ENCODE measurements around the gene EMB.
"Not testable (repeated sequence)": the region's sequence is repeated elsewhere in the genome, so short reads cannot be mapped to it uniquely, and the experiment has no call there.

Gene EMB

GRCh38 chr5:50438060-50438459 lies 3.0 kb downstream of the EMB start:
- H4K5ac ChIP-seq (ENCODE audit: low read length); H3K27me3 ChIP-seq (ENCODE audit: insufficient read depth, low read length, poor library complexity); H2AK5ac ChIP-seq (ENCODE audit: low read length); H3K79me2 ChIP-seq (ENCODE audit: control insufficient read depth, insufficient read depth, low read length); H3K4me3 ChIP-seq (ENCODE audit: low read length); H4K8ac ChIP-seq (ENCODE audit: low read depth, low read length); H2BK120ac ChIP-seq (ENCODE audit: low read depth, low read length); H3K4ac ChIP-seq (ENCODE audit: low read depth, low read length); H3K23ac ChIP-seq (ENCODE audit: low read length); H3K79me1 ChIP-seq (ENCODE audit: low read length); H3K9ac ChIP-seq (ENCODE audit: low read length); H3K4me1 ChIP-seq (ENCODE audit: control insufficient read depth, low read depth, low read length); H3K18ac ChIP-seq (ENCODE audit: low read length); H3K27ac ChIP-seq (ENCODE audit: low read depth, low read length); DNase-seq; H2BK15ac ChIP-seq (replicated peaks; ENCODE audit: low read depth); H2BK5ac ChIP-seq (ENCODE audit: low read length); H3K56ac ChIP-seq (ENCODE audit: low read length); H3K4me2 ChIP-seq (ENCODE audit: low read length); H3K36me3 ChIP-seq (ENCODE audit: control insufficient read depth, insufficient read depth, low read length): not testable (repeated sequence)
- no CpG with 5 or more reads among the region's 3 CpGs for WGBS (ENCODE audit: extremely low coverage, insufficient coverage, low lambda C conversion rate)

GRCh38 chr5:50435168-50435567 lies 5.9 kb downstream of the EMB start:
- Histone ChIP-seq H3K4ac (ENCODE audit: low read depth, low read length) (no peak overlapping the region), H4K8ac (ENCODE audit: low read depth, low read length) (no peak overlapping the region)

DNA sequence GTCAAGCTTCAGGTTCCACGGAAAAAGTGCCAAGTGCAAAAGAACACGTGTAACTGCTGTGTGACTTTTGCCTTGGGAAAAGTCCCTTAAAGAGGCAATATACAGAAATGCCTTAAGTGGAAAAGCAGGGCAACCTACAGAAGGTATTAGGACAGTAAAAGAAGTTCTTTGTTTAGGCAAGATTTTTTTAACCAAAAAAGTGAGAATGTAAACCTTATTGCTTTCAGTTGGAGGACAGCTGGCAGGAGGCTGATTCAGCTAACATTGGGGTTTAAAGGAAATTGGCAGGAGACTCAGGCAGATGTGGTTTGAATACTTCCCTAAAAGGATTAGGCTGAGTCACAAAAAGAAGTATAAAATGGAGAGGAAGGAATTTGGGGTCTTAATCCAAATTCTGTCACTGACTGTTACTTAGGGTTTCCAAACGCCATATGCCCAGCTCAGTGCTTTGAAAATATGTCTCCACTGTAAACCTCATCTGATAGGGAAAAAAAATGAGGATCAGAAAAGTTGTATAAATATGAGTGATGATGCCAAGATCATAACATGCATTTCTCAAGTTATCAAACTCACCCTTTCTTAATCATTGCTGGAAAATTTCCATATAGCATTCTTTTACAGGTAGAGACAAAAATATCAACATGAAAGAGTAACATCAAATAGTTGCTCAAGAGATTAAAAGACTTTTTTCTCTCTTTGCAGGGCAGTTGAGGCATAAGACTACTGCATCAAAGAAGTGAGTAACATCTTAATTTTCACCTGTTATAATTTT lies 9.8 kb downstream of the EMB start:
- DNase-seq; H2BK5ac ChIP-seq (ENCODE audit: low read length); H3K18ac ChIP-seq (ENCODE audit: low read length); H2BK15ac ChIP-seq (replicated peaks; ENCODE audit: low read depth); H3K79me1 ChIP-seq (ENCODE audit: low read length); H2BK120ac ChIP-seq (ENCODE audit: low read depth, low read length); H3K4me3 ChIP-seq (ENCODE audit: low read length); H3K23ac ChIP-seq (ENCODE audit: low read length); H3K27ac ChIP-seq (ENCODE audit: low read depth, low read length); H3K4ac ChIP-seq (ENCODE audit: low read depth, low read length); H3K27me3 ChIP-seq (ENCODE audit: insufficient read depth, low read length, poor library complexity); H3K4me1 ChIP-seq (ENCODE audit: control insufficient read depth, low read depth, low read length); H4K8ac ChIP-seq (ENCODE audit: low read depth, low read length); H3K79me2 ChIP-seq (ENCODE audit: control insufficient read depth, insufficient read depth, low read length); H3K4me2 ChIP-seq (ENCODE audit: low read length); H3K36me3 ChIP-seq (ENCODE audit: control insufficient read depth, insufficient read depth, low read length); H3K56ac ChIP-seq (ENCODE audit: low read length); H3K9ac ChIP-seq (ENCODE audit: low read length); H2AK5ac ChIP-seq (ENCODE audit: low read length); H4K5ac ChIP-seq (ENCODE audit: low read length): not testable (repeated sequence)
- no CpG with 5 or more reads among the region's 3 CpGs for WGBS (ENCODE audit: extremely low coverage, insufficient coverage, low lambda C conversion rate)

More at GRCh38 chr5:50435168-50435567, 5.9 kb downstream of the EMB start:
- Histone ChIP-seq H2BK15ac (replicated peaks; ENCODE audit: low read depth) (no peak overlapping the region), H4K5ac (ENCODE audit: low read length) (no peak overlapping the region), H3K27me3 (ENCODE audit: insufficient read depth, low read length, poor library complexity) (no peaks in the 10 kb centered on the region), H3K79me2 (ENCODE audit: control insufficient read depth, insufficient read depth, low read length) (peaks cover 3% of the 10 kb centered on the region), H2BK5ac (ENCODE audit: low read length) (no peak overlapping the region), H3K36me3 (ENCODE audit: control insufficient read depth, insufficient read depth, low read length) (no peaks in the 10 kb centered on the region), H3K4me1 (ENCODE audit: control insufficient read depth, low read depth, low read length) (no peaks in the 10 kb centered on the region), H3K4me3 (ENCODE audit: low read length) (no peak overlapping the region), H3K23ac (ENCODE audit: low read length) (no peak overlapping the region), H3K56ac (ENCODE audit: low read length) (no peak overlapping the region), H3K9ac (ENCODE audit: low read length) (no peak overlapping the region), H3K18ac (ENCODE audit: low read length) (no peak overlapping the region), H3K27ac (ENCODE audit: low read depth, low read length) (no peak overlapping the region), H3K4me2 (ENCODE audit: low read length) (no peak overlapping the region), H2AK5ac (ENCODE audit: low read length) (no peak overlapping the region), H2BK120ac (ENCODE audit: low read depth, low read length) (no peak overlapping the region), H3K79me1 (ENCODE audit: low read length) (peaks cover 4% of the 10 kb centered on the region)
- DNase-seq = no peak
- WGBS (ENCODE audit: extremely low coverage, insufficient coverage, low lambda C conversion rate) = 100% methylated on average over 1 of the region's 3 CpGs

GRCh38 chr5:50423100-50423799 lies 17.8 kb downstream of the EMB start:
- no CpG with 5 or more reads among the region's 3 CpGs for WGBS (ENCODE audit: extremely low coverage, insufficient coverage, low lambda C conversion rate)
- not testable (repeated sequence) for H3K23ac ChIP-seq (ENCODE audit: low read length); H4K5ac ChIP-seq (ENCODE audit: low read length); H3K4me3 ChIP-seq (ENCODE audit: low read length); H2BK120ac ChIP-seq (ENCODE audit: low read depth, low read length); H3K79me2 ChIP-seq (ENCODE audit: control insufficient read depth, insufficient read depth, low read length); H2BK5ac ChIP-seq (ENCODE audit: low read length); H3K4ac ChIP-seq (ENCODE audit: low read depth, low read length); H3K27ac ChIP-seq (ENCODE audit: low read depth, low read length); H3K36me3 ChIP-seq (ENCODE audit: control insufficient read depth, insufficient read depth, low read length); H3K79me1 ChIP-seq (ENCODE audit: low read length); H3K4me1 ChIP-seq (ENCODE audit: control insufficient read depth, low read depth, low read length); H3K9ac ChIP-seq (ENCODE audit: low read length); DNase-seq; H3K18ac ChIP-seq (ENCODE audit: low read length); H2BK15ac ChIP-seq (replicated peaks; ENCODE audit: low read depth); H3K27me3 ChIP-seq (ENCODE audit: insufficient read depth, low read length, poor library complexity); H3K56ac ChIP-seq (ENCODE audit: low read length); H4K8ac ChIP-seq (ENCODE audit: low read depth, low read length); H2AK5ac ChIP-seq (ENCODE audit: low read length); H3K4me2 ChIP-seq (ENCODE audit: low read length)

DNA sequence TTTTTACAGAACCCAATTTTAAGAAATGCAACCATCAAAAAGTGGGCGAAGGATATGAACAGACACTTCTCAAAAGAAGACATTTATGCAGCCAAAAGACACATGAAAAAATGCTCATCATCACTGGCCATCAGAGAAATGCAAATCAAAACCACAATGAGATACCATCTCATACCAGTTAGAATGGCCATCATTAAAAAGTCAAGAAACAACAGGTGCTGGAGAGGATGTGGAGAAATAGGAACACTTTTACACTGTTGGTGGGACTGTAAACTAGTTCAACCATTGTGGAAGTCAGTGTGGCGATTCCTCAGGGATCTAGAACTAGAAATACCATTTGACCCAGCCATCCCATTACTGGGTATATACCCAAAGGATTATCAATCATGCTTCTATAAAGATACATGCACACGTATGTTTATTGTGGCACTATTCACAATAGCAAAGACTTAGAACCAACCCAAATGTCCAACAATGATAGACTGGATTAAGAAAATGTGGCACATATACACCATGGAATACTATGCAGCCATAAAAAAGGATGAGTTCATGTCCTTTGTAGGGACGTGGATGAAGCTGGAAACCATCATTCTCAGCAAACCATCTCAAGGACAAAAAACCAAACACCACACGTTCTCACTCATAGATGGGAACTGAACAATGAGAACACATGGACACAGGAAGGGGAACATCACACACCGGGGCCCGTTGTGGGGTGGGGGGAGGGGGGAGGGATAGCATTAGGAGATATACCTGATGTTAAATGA lies 19.7 kb downstream of the EMB start:
- H3K4me1 ChIP-seq (ENCODE audit: control insufficient read depth, low read depth, low read length); DNase-seq; H4K8ac ChIP-seq (ENCODE audit: low read depth, low read length); H3K4me3 ChIP-seq (ENCODE audit: low read length); H2BK15ac ChIP-seq (replicated peaks; ENCODE audit: low read depth); H3K4me2 ChIP-seq (ENCODE audit: low read length); H3K36me3 ChIP-seq (ENCODE audit: control insufficient read depth, insufficient read depth, low read length); H2AK5ac ChIP-seq (ENCODE audit: low read length); H3K79me2 ChIP-seq (ENCODE audit: control insufficient read depth, insufficient read depth, low read length); H3K56ac ChIP-seq (ENCODE audit: low read length); H3K4ac ChIP-seq (ENCODE audit: low read depth, low read length); H3K23ac ChIP-seq (ENCODE audit: low read length); H3K9ac ChIP-seq (ENCODE audit: low read length); H3K27ac ChIP-seq (ENCODE audit: low read depth, low read length); H2BK5ac ChIP-seq (ENCODE audit: low read length); H3K18ac ChIP-seq (ENCODE audit: low read length); H3K27me3 ChIP-seq (ENCODE audit: insufficient read depth, low read length, poor library complexity); H2BK120ac ChIP-seq (ENCODE audit: low read depth, low read length); H4K5ac ChIP-seq (ENCODE audit: low read length); H3K79me1 ChIP-seq (ENCODE audit: low read length): not testable (repeated sequence)
- no CpG with 5 or more reads among the region's 7 CpGs for WGBS (ENCODE audit: extremely low coverage, insufficient coverage, low lambda C conversion rate)

Measured in mesendoderm (in vitro differentiated cells).